Measurements from ENCODE around the gene MYF5.

DNA sequence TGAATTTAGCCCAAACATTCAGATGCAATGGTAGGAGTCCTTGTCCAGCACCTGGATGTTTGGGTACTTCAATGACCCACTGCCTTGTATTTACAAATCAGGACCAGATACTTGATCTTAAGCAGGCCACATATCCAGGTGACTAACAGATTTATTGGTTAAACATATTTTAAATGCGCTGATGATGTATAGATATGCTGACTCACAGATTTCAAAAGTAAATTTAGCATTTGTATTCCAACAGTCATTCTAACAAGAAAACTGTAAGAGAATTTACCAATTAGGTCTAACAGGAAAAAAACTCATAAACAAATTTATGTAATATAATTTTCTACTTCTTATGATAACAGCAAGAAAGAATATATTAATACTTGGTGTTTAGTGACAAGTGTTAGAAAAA is 38.7 kb upstream of the MYF5 start:
- TF ChIP-seq, protein P1, sequence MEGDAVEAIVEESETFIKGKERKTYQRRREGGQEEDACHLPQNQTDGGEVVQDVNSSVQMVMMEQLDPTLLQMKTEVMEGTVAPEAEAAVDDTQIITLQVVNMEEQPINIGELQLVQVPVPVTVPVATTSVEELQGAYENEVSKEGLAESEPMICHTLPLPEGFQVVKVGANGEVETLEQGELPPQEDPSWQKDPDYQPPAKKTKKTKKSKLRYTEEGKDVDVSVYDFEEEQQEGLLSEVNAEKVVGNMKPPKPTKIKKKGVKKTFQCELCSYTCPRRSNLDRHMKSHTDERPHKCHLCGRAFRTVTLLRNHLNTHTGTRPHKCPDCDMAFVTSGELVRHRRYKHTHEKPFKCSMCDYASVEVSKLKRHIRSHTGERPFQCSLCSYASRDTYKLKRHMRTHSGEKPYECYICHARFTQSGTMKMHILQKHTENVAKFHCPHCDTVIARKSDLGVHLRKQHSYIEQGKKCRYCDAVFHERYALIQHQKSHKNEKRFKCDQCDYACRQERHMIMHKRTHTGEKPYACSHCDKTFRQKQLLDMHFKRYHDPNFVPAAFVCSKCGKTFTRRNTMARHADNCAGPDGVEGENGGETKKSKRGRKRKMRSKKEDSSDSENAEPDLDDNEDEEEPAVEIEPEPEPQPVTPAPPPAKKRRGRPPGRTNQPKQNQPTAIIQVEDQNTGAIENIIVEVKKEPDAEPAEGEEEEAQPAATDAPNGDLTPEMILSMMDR (IDR thresholded peaks at IDR 0.05), result no peak
- TF ChIP-seq TEAD4 (IDR thresholded peaks at IDR 0.05; ENCODE audit: borderline replicate concordance, insufficient read depth), result no peak
- no peak for TF ChIP-seq RAD21 (IDR thresholded peaks at IDR 0.05; ENCODE audit: low read length)
- no peak for TF ChIP-seq FOSL2 (IDR thresholded peaks at IDR 0.05; ENCODE audit: borderline replicate concordance, low read depth)
- no peak for TF ChIP-seq SIN3A (IDR thresholded peaks at IDR 0.05; ENCODE audit: borderline replicate concordance, low read depth, low read length)
- TF ChIP-seq, protein P2, sequence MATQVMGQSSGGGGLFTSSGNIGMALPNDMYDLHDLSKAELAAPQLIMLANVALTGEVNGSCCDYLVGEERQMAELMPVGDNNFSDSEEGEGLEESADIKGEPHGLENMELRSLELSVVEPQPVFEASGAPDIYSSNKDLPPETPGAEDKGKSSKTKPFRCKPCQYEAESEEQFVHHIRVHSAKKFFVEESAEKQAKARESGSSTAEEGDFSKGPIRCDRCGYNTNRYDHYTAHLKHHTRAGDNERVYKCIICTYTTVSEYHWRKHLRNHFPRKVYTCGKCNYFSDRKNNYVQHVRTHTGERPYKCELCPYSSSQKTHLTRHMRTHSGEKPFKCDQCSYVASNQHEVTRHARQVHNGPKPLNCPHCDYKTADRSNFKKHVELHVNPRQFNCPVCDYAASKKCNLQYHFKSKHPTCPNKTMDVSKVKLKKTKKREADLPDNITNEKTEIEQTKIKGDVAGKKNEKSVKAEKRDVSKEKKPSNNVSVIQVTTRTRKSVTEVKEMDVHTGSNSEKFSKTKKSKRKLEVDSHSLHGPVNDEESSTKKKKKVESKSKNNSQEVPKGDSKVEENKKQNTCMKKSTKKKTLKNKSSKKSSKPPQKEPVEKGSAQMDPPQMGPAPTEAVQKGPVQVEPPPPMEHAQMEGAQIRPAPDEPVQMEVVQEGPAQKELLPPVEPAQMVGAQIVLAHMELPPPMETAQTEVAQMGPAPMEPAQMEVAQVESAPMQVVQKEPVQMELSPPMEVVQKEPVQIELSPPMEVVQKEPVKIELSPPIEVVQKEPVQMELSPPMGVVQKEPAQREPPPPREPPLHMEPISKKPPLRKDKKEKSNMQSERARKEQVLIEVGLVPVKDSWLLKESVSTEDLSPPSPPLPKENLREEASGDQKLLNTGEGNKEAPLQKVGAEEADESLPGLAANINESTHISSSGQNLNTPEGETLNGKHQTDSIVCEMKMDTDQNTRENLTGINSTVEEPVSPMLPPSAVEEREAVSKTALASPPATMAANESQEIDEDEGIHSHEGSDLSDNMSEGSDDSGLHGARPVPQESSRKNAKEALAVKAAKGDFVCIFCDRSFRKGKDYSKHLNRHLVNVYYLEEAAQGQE (IDR thresholded peaks at IDR 0.05; ENCODE audit: low read depth, low read length), result no peak
- no peak for TF ChIP-seq EP300 (IDR thresholded peaks at IDR 0.05; ENCODE audit: borderline replicate concordance in 1 of 2, low read depth in 1 of 2, low read length in 1 of 2)
